ENCODE results near the gene ENO1. TPM values are rescaled to one million over a fixed set of nuclear protein-coding genes. Genes with fewer than 3 reads are reported as not detected.

The ENO1 gene
- total RNA-seq, 4 donors from 2014 or later = 453 to 1,066 (median 553) TPM

DNA sequence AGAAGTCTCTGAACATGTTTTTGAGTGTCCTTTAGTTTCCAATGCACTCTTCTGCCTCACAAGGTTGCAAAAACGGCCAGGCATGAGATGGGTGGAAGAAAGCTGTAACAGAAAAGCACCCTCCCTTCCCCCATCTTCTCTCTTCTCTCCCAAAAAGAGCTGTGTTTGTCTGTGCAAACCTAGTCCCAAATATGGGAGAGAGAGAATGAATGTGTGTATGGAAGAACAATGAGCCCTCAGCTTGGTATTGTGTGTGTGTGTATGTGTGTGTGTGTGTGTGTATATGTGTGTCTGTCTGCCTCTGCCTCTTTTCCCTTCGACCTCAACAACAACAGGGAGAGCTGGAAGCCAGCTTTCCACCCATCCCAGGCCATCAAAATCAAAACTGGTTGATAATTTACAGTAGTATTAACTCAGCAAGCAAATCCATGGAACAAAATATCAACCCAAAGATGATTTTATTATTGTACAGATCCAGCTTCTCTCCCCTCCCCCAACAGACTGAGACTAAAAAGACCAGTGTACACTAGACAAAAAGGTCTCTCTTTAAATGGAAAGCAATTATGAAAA, 62.8 kb downstream of the ENO1 start:
- H3K4me3 ChIP-seq = peak overlapping the region; percentile 42 to 84
- H3K4me1 ChIP-seq = peaks cover 0 to 66% (median 5%) of the 10 kb centered on the region in 3 donors
- TF ChIP-seq POLR2AphosphoS5 (IDR thresholded peaks at IDR 0.05) (no peak), EP300 (IDR thresholded peaks at IDR 0.05) (no peak), POLR2A (IDR thresholded peaks at IDR 0.05) (no peak)
- TF ChIP-seq, protein P1, sequence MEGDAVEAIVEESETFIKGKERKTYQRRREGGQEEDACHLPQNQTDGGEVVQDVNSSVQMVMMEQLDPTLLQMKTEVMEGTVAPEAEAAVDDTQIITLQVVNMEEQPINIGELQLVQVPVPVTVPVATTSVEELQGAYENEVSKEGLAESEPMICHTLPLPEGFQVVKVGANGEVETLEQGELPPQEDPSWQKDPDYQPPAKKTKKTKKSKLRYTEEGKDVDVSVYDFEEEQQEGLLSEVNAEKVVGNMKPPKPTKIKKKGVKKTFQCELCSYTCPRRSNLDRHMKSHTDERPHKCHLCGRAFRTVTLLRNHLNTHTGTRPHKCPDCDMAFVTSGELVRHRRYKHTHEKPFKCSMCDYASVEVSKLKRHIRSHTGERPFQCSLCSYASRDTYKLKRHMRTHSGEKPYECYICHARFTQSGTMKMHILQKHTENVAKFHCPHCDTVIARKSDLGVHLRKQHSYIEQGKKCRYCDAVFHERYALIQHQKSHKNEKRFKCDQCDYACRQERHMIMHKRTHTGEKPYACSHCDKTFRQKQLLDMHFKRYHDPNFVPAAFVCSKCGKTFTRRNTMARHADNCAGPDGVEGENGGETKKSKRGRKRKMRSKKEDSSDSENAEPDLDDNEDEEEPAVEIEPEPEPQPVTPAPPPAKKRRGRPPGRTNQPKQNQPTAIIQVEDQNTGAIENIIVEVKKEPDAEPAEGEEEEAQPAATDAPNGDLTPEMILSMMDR (IDR thresholded peaks at IDR 0.05) = no peak
- WGBS, 2 donors (ENCODE audit: low coverage in 1 of 2) = 0% methylated on average over 2 of the region's 2 CpGs
- H3K27ac ChIP-seq = peak overlapping the region; percentile 65 to 98 (median 96)
- no peaks in the 10 kb centered on the region for H3K9me3 ChIP-seq
- no peak for ATAC-seq
- H3K36me3 ChIP-seq = no peaks in the 10 kb centered on the region
- no peaks in the 10 kb centered on the region for H3K27me3 ChIP-seq

DNA sequence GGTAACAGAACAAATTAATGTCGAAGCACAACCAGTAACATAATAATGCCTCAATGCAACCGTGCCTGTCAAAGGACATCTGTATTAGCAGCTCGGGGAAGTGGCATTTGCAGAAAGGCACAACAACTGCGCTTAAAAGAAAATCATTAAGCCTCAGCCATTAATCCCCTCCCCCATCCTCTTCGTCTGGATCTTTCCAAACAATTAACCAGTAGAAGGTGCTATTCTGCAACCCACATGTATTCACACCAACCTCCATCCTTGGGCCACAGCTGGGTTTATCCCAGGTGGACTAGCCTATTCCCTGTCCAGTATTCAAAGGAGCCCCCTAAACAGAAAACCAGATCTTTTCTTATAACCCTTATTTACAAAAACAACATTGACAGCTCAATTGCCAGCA, 63.6 kb downstream of the ENO1 start:
- H3K36me3 ChIP-seq = no peaks in the 10 kb centered on the region
- WGBS, 2 donors (ENCODE audit: low coverage in 1 of 2) = 19 to 25% methylated on average over 5 of the region's 5 CpGs
- H3K4me3 ChIP-seq = no peak overlapping the region
- TF ChIP-seq POLR2A (IDR thresholded peaks at IDR 0.05) = no peak
- TF ChIP-seq, protein P1 (IDR thresholded peaks at IDR 0.05) = peak in 1 of 4 experiments; percentile 35
- no peaks in the 10 kb centered on the region for H3K9me3 ChIP-seq
- ATAC-seq = no peak
- no peaks in the 10 kb centered on the region for H3K27me3 ChIP-seq
- peaks cover 0 to 74% (median 5%) of the 10 kb centered on the region in 3 donors for H3K4me1 ChIP-seq
- H3K27ac ChIP-seq = peak overlapping the region in 3 of 4 donors; percentile 96 to 98 (median 97)

DNA sequence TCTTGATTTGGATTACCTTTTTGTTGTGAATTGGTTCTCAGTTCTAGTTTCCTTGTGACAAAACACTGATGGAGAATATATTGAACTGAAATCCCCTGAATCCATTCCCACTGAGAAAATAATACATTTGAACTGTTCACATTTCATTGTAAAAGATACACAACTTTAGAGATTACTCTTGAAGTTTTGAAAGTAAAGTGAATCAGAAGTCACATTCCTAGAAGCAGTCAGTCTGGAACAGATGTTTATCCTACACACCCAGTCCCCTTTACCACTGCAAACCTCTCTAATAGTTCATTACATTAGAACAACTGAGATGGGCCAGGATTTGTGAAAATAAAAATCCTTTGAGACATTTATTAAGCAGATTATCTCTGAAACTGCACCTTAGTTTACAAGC, 64.5 kb downstream of the ENO1 start:
- Histone ChIP-seq H3K4me1 (peaks cover 0 to 80% (median 5%) of the 10 kb centered on the region in 3 donors), H3K27ac (peak overlapping the region; percentile 35 to 97 (median 76))

DNA sequence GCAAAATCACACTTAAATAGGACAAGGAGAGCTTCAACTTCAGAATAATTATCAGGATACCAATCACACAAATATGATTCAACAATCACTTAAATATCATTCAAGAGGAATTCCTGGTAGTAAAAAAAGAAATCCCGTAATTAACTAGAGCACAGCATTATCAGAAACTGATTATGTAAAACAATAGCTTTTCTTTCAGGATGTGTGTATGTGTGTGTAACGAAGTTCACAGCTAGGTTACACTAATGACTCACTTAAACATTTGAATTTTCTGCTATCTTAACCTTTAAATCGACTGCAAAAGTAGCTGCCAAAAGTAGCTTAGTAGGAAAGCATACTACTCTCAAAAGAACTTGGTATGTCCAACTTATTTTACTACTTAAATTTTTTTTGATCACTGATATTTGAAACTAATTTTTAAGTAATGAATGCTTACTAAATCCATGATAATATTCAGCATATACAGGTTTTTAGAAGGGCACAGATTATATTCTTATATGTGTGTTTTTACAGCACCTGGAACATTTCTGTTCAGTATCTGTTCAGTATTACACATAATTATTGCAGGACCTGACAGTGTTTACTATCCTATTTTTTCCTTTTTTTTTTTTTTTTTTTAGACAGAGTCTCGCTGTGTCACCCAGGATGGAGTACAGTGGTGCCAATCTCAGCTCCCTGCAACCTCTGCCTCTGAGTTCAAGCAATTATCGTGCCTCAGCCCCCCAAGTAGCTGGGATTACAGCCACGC, 65.3 kb downstream of the ENO1 start:
- no peak for ATAC-seq
- Histone ChIP-seq H3K27me3 (no peaks in the 10 kb centered on the region), H3K4me1 (peaks cover 0 to 72% (median 5%) of the 10 kb centered on the region in 3 donors), H3K27ac (peak overlapping the region; percentile 35 to 97 (median 86)), H3K36me3 (no peaks in the 10 kb centered on the region), H3K9me3 (no peaks in the 10 kb centered on the region), H3K4me3 (no peak overlapping the region)
- TF ChIP-seq POLR2A (IDR thresholded peaks at IDR 0.05) (no peak), EP300 (IDR thresholded peaks at IDR 0.05) (no peak), POLR2AphosphoS5 (IDR thresholded peaks at IDR 0.05) (no peak)
- TF ChIP-seq, protein P1 (IDR thresholded peaks at IDR 0.05) = no peak
- 16 to 27% methylated on average over 4 to 5 of the region's 6 CpGs for WGBS, 2 donors (ENCODE audit: low coverage in 1 of 2)

More for the DNA sequence above, 64.5 kb downstream of the ENO1 start:
- no peaks in the 10 kb centered on the region for H3K36me3 ChIP-seq
- no peaks in the 10 kb centered on the region for H3K9me3 ChIP-seq
- no peaks in the 10 kb centered on the region for H3K27me3 ChIP-seq
- H3K4me3 ChIP-seq = no peak overlapping the region
- TF ChIP-seq POLR2A (IDR thresholded peaks at IDR 0.05) (no peak), EP300 (IDR thresholded peaks at IDR 0.05) (no peak), POLR2AphosphoS5 (IDR thresholded peaks at IDR 0.05) (no peak)
- TF ChIP-seq, protein P1 (IDR thresholded peaks at IDR 0.05) = no peak
- no peak for ATAC-seq

DNA sequence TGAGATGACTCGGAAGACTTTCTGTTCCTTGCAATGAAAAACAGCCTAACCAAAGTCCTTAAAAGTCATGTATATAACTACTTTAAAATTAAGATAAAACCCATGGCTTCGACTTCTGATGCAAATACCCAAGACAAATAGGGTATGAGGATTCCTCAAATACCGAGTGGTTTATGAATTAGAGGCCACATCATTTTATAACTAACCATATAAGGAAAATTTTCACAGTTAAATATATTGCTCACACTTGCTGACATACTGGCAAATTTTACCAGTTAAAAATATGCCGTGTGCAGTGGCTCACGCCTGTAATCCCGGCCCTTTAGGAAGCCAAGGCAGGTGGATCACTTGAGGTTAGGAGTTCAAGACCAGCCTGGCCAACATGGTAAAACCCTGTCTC, 66.4 kb downstream of the ENO1 start:
- peaks cover 0 to 78% (median 5%) of the 10 kb centered on the region in 3 donors for H3K4me1 ChIP-seq
- no peaks in the 10 kb centered on the region for H3K36me3 ChIP-seq
- TF ChIP-seq POLR2AphosphoS5 (IDR thresholded peaks at IDR 0.05) (no peak), POLR2A (IDR thresholded peaks at IDR 0.05) (no peak), EP300 (IDR thresholded peaks at IDR 0.05) (no peak)
- TF ChIP-seq, protein P1 (IDR thresholded peaks at IDR 0.05) = no peak
- ATAC-seq = no peak
- 52 to 54% methylated on average over 6 of the region's 6 CpGs for WGBS, 2 donors (ENCODE audit: low coverage in 1 of 2)
- H3K27ac ChIP-seq = peak overlapping the region; percentile 4 to 97 (median 86)
- no peak overlapping the region for H3K4me3 ChIP-seq
- H3K27me3 ChIP-seq = no peaks in the 10 kb centered on the region
- no peaks in the 10 kb centered on the region for H3K9me3 ChIP-seq
